ENCODE results near the gene AFF1.
"Not testable (repeated sequence)": the region's sequence is repeated elsewhere in the genome, so short reads cannot be mapped to it uniquely, and the experiment has no call there.

Gene AFF1

DNA sequence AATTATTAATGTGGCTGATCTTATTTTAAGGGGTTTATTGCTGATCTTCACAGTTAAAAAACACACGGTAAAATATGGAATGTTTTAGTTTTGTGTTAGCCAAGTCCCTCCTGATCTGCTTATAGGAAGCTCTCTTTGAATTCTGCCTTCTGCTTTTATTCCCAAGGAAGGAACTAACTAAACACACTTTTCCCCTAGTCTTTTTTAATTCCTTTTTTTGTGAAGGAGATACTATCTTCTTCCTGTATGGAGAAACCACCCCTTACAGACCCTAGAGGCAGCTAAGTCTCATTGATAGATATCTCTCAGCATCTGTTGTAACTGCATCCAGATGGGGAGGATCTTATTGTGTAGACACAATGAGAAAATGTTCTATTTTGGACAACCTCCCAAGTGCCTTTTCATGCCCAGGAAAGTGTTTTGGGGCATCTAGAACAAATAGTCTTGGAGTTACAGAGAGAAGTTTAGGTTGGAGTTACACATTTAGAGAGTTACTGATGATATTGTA, 64.4 kb downstream of the AFF1 start:
- FAIRE-seq (no peak), DNase-seq (ENCODE audit: insufficient read length, low spot score) (no peak)
- no peak for TF ChIP-seq POLR2A (IDR thresholded peaks at IDR 0.05; ENCODE audit: low read depth, low read length)

DNA sequence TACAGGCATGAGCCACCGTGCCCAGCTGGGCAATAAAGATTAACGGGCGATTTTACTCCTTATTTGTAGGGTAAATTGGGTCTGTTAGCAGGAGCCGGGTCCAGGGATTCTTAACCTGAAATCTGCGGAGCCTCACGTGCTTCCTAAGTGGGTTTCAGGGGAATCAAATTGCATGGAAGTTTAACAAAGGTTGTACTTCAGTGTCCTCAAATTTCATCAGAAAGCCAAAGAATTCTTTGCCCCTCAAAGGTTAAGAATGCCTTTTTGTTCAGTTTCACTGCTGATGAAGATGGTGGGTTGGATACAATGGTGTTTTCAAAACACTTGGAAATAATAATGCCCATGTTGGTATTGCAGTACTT, 67.9 kb downstream of the AFF1 start:
- no peak for DNase-seq (ENCODE audit: insufficient read length, low spot score)
- no peak for TF ChIP-seq POLR2A (IDR thresholded peaks at IDR 0.05; ENCODE audit: low read depth, low read length)
- FAIRE-seq, result no peak

DNA sequence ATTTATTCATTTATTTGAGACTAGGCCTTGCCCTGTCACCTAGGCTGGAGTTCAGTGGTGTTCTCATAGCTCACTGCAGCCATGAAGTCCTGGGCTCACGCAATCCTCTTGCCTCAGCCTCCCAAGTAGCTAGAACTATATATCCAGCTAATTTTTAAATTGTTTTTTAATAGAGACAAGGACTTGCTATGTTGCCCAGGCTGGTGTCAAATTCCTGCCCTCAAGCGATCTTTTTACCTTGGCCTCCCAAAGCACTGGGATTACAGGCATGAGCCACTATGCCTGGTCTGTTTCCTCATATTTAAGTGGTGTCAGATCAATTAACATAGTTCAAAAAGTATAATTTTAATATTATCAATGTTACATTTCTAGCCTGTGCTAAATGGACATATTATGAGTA, 68.5 kb downstream of the AFF1 start:
- DNase-seq (ENCODE audit: insufficient read length, low spot score) (no peak), FAIRE-seq (no peak)
- TF ChIP-seq POLR2A (IDR thresholded peaks at IDR 0.05; ENCODE audit: low read depth, low read length), result no peak

DNA sequence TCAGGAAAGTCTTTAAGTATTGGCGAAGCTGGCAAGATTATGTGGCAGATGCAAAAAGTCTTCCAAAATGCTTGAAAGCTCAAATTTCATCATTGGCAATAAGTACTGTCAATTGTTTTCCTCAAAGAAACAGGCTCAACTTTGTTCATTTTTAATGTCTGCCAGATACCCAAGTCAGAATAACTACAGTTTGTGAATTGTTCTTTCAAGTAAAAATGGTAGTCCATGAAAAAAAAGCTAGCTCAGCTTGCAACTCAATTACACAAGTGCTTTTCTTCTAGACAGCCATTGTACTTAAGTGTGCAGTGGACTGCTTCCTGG, 70.5 kb downstream of the AFF1 start:
- DNase-seq (ENCODE audit: insufficient read length, low spot score) (no peak), FAIRE-seq (no peak)
- no peak for TF ChIP-seq POLR2A (IDR thresholded peaks at IDR 0.05; ENCODE audit: low read depth, low read length)

DNA sequence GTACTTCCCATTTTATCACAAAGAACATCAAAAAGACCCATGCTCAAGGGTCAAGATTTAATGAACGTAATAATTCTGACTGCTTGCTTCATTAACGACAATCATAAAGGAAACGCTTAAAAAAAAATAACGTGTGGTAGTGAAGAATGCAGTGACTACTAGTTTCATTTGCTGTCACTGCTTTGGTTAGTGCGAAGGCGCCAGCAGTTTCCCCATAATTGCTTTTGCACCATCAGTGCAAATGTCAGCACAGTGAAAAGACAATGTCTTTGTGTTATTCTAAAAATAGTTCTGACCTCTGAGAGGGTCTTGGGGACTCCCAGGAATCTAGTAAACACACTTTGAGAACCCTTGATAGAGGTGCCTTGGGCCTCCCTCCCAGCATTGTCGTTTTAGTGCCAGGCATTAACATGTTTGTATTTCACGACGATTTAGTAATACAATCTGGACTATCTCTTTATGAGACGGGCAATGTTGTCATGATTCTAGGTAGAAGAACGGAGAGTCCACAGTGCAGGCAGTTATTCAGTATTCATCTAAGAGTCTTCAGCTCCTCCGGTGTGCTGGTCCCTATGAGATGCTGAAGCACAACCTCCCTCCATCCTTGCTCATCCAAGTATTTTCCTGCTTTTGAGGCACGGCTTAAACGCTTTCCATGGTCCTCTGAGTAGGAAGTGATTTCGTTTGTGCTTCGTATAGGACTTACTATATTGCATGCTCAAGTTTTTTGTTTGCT, 71.0 kb downstream of the AFF1 start:
- no peak for TF ChIP-seq POLR2A (IDR thresholded peaks at IDR 0.05; ENCODE audit: low read depth, low read length)
- FAIRE-seq, result no peak
- no peak for DNase-seq (ENCODE audit: insufficient read length, low spot score)

DNA sequence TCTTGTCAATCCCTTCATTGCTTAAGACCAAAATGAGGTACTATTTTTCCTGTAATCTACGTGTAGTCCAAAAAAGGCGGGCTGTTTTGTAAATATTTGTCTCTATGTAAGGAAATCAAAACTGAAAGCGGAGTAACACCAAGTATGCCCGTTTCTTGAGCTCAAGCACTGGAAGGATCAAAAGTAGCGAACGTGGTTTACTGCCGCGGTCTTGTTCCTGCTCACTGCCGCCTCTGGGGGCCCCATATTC, 71.5 kb downstream of the AFF1 start:
- no peak for TF ChIP-seq POLR2A (IDR thresholded peaks at IDR 0.05; ENCODE audit: low read depth, low read length)
- FAIRE-seq (no peak), DNase-seq (ENCODE audit: insufficient read length, low spot score) (peak; percentile 6)

DNA sequence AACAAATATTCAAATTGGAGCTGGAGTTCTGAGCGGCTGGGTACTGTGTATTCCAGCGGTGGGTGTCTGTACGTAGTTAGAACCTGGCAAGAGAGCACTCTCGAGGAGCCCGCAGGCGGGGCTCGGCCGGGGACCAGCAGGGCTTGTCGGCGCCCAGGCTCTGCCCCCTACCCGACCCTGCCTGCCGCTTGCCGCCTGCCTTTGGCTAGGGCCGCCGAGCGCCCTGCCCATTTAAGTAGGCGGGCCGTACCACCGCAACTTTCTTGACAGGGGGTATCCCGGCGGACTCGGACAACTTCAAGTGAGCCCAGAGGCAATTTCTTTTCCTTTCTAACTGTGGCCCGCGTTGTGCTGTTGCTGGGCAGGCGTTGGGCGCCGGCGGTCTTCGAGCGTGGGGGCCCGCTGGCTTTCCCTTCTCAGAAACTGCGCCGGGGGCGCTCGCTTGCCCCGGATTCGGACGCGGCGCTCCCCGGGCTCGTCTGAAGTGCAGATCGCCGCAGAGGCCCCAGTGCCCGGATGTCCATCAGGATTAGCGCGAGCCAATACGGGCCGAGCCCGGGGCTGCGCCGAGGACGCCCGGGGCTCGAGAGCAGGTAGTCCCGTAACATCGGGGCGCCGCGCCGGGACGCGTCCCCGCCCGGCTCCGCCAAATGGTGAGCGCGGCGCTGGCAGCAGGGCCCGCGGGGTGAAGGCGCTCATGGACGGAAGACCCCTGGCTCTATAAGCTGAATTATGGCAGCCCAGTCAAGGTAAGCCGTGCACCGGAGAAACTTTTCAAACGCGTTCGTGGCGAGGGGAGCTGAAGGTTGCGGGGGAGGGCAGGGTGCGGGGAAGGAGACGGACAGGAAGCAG, 72.1 kb downstream of the AFF1 start:
- FAIRE-seq, result no peak
- DNase-seq (ENCODE audit: insufficient read length, low spot score), result peak; percentile 47
- peak; percentile 99 for TF ChIP-seq POLR2A (IDR thresholded peaks at IDR 0.05; ENCODE audit: low read depth, low read length)

DNA sequence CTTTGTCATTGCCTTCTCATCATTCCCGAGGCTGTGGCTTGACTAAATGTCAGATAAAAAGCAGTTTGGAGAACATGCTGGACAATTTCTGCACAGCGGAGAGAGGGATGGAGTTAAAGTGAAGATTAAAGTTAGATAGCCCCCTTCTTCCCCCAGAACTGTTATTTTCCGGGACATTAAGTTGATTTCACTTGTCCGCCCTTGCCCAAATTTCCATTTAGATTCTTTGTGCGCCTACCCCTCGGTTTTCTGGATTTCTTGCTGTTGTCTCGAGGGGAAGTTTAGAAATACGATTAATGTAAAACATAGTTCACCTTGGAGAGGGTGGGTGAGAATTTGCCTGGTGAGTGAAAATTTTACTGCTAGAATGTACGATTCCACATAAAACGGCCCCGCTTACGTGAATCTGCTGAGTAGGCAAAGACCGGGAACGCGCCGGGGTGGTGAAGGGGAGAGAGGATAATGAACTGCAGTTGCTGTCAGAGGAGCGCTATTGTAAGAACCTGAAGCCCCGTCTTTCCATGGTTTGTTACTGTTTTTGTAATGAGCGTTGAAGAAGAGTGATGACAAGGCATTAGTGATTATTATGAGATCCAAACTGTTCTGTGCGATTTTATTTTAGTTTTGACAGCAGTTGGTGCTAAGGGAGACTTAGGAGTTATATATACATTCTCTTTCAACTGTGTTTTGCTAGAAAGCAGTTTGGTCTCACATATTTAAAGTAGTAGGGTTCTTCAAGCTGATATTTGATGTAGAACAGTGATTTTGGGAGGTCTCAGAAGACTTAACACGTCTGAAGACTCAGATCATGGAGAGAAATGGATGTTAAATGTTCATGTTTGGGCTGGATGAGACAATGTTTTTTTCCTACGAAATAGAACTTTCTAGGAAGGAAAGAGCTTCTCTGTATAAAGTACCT, 73.0 kb downstream of the AFF1 start:
- no peak for TF ChIP-seq POLR2A (IDR thresholded peaks at IDR 0.05; ENCODE audit: low read depth, low read length)
- FAIRE-seq (peak; percentile 27), DNase-seq (ENCODE audit: insufficient read length, low spot score) (no peak)

DNA sequence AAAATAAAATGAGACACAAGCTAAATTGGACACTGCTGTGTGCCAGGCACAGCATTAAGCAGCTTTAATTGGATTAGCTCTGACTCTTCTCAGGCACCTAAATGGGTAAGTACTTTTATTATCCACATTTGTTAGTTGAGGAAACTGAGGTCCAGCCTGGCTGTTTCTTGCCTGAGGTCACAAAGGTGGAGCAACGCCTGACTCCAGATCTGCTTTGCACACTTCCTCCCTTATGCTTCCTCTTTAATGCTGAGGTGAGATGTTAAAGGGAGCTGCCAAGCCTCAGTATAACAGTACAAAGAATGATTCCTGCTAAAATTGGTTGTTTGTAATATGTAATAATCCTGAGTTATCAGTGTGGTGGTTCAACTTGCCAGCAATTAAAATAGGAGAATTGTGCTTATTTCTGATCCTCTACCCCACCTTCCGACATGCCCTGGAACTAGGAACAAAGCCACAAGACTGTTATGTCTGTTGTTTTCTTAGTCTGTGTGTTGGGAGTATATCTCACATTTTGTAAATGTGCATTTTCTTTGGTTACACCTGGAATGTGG, 74.4 kb downstream of the AFF1 start:
- FAIRE-seq, result no peak
- no peak for DNase-seq (ENCODE audit: insufficient read length, low spot score)

DNA sequence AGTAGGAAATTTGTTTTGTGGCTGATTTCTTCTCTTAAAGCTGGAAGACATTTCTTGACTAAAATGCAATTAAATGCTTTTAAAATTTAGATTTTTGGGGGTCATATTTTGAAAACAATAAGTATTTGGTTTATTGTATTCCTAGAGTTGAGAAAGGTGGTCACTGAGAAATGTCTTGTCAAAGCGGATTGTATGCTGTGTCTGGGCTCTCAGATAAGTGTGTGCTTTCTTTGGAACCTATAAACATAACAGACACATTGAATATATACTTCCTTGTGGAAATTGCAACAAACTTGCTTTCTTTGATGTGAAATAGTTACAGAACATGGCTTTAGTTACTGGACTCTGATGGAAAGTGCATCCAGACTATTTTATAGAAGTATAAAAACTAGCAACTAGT, 75.4 kb downstream of the AFF1 start:
- no peak for FAIRE-seq
- no peak for DNase-seq (ENCODE audit: insufficient read length, low spot score)
- no peak for TF ChIP-seq POLR2A (IDR thresholded peaks at IDR 0.05; ENCODE audit: low read depth, low read length)

More for the DNA sequence above, 74.4 kb downstream of the AFF1 start:
- no peak for TF ChIP-seq POLR2A (IDR thresholded peaks at IDR 0.05; ENCODE audit: low read depth, low read length)

DNA sequence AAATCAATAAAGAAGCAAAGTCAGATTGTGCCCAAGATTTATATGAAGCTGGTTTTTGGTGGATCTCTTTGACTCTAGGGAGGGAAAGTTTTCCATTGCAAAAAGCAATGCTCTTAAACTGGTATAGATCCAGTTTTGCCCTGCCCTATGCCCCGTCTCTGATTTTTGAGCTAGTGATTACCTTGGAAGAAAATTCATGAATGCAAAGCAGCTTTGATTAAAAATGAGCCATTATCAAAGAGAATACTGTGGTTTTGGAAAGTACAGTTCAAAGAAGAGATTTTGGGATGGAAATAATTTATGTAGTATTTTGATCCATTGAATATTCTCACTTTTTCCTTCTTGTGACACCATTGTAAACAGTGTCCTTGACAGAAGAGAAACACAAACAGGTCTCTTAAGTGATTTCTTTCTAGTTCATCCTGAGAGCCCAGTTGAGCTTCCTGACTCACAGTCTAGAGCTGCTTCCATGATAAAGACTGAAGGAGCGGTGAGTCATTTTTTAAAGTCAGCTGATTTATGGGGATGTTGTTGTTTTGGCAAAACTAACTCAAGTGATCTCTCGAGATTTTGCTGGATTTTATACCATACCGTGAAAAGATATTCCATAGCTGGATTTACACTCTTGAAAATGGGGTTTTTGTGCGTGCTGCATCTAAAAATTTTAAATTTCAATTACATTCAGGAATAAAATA, 76.7 kb downstream of the AFF1 start:
- peak; percentile 93 for FAIRE-seq
- no peak for TF ChIP-seq POLR2A (IDR thresholded peaks at IDR 0.05; ENCODE audit: low read depth, low read length)
- peak; percentile 33 for DNase-seq (ENCODE audit: insufficient read length, low spot score)

DNA sequence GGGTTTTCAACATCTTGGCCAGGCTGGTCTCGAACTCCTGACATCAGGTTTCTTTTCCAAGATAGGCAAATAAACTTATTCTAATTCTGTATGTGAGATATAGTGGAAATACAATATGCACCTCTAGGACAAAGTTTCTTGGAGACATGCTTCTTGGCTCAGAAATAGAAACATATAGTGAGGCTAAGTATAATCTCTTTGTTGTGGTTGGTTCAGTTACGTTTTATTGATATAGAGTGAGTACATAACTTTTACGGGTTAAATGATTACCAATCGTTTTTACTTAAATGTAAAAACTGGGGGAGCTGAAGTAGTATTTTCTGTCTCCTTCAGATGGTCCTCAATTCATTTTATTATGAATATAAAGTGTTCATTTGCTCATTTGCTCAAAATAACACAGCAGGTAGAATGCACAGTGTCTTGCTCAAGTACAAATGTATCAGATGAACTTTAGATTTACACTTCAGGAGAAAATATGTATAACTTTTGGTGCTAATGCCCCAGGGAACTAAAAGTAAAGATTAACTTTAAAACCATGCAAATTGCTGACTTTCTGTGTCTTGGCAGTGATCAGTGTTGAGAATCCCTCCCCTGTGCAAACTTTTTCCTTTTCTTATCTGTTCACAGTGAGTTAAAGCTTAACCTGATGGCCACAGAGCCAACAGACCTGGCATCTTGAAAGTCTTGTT, 77.6 kb downstream of the AFF1 start:
- no peak for TF ChIP-seq POLR2A (IDR thresholded peaks at IDR 0.05; ENCODE audit: low read depth, low read length)
- DNase-seq (ENCODE audit: insufficient read length, low spot score) (no peak), FAIRE-seq (no peak)

DNA sequence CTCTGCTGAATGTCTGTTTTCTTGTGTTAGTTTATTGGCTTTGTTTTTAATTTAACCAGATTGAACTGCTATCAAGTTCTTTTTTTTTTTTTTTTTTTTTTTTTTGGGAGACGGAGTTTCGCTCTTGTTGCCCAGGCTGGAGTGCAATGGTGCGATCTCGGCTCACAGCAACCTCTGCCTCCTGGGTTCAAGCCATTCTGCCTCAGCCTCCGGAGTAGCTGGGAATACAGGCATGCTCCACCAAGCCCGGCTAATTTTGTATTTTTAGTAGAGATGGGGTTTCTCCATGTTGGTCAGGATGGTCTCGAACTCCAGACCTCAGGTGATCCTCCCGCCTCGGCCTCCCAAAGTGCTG, 78.1 kb downstream of the AFF1 start:
- not testable (repeated sequence) for FAIRE-seq

More for the DNA sequence above, 78.1 kb downstream of the AFF1 start:
- not testable (repeated sequence) for DNase-seq (ENCODE audit: insufficient read length, low spot score)

All from H54 (cell line).